ENCODE results near the gene PCNT. TPM values are rescaled to one million over a fixed set of nuclear protein-coding genes. Genes with fewer than 3 reads are reported as not detected.

Gene PCNT
- total and polyA plus RNA-seq, 10 donors, result 6.4 to 43.7 (median 35.4) TPM

DNA sequence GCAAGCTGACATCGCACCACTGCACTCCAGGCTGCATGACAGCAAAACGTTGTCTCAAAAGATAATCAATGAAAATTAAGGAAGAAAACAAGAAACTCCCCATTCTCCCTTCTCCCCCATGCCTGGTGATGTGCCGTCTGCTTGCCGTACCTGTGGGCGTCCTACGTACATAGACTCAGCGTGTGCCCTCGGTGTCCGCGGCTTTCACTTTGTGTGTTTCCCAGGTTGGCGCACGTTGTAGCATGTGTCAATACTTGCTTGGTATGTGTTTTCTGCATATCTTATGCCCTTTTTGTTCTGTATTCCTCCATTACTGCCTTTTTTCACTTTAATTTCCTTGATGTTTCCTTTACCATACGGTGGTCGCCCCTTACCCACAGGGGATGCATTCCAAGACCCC, 53.8 kb downstream of the PCNT start:
- no peaks in the 10 kb centered on the region for H3K27me3 ChIP-seq (replicated peaks in 1 of 7)
- H3K4me3 ChIP-seq, result no peak overlapping the region
- no peak for DNase-seq
- intact Hi-C loops (cut with DNase I; ENCODE audit: low total_unique reads), result no loop called here
- H3K27ac ChIP-seq, result no peak overlapping the region
- H3K9me3 ChIP-seq, result peaks cover 0 to 18% (median 0%) of the 10 kb centered on the region in 8 donors
- H3K4me1 ChIP-seq, result no peaks in the 10 kb centered on the region
- 94 to 98% (median 96%) methylated on average over 14 of the region's 14 CpGs for WGBS, 5 donors
- TF ChIP-seq, protein P1, sequence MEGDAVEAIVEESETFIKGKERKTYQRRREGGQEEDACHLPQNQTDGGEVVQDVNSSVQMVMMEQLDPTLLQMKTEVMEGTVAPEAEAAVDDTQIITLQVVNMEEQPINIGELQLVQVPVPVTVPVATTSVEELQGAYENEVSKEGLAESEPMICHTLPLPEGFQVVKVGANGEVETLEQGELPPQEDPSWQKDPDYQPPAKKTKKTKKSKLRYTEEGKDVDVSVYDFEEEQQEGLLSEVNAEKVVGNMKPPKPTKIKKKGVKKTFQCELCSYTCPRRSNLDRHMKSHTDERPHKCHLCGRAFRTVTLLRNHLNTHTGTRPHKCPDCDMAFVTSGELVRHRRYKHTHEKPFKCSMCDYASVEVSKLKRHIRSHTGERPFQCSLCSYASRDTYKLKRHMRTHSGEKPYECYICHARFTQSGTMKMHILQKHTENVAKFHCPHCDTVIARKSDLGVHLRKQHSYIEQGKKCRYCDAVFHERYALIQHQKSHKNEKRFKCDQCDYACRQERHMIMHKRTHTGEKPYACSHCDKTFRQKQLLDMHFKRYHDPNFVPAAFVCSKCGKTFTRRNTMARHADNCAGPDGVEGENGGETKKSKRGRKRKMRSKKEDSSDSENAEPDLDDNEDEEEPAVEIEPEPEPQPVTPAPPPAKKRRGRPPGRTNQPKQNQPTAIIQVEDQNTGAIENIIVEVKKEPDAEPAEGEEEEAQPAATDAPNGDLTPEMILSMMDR (IDR thresholded peaks at IDR 0.05 in 8 of 11, conservative IDR thresholded peaks at IDR 0.05 in 3 of 11), result no peak
- TF ChIP-seq POLR2AphosphoS5 (IDR thresholded peaks at IDR 0.05) (no peak), POLR2A (IDR thresholded peaks at IDR 0.05) (no peak)
- peaks cover 0 to 77% (median 11%) of the 10 kb centered on the region in 6 donors for H3K36me3 ChIP-seq

DNA sequence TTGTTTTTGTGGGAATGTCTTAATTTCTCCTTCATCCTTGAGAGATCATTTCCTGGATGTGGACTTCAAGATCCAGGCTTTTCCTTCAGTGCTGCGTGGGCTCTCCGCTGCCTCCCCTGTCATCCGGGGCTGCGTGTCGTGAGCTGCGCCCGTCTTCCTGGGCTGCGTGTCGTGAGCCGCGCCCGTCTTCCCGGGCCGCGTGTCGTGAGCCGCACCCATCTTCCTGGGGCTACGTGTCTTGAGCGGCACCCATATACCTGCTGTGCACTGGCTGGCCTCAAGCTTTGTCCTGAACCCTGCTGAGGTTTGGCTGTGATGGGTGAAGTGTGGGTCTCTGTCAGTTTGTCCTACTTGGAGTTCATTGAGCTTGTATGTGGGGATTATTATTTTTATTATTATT, 55.1 kb downstream of the PCNT start:
- Histone ChIP-seq H3K4me3 (no peak overlapping the region), H3K9me3 (peaks cover 0 to 22% (median 0%) of the 10 kb centered on the region in 8 donors), H3K27ac (no peak overlapping the region), H3K27me3 (replicated peaks in 1 of 7) (no peaks in the 10 kb centered on the region), H3K36me3 (peaks cover 0 to 80% (median 11%) of the 10 kb centered on the region in 6 donors), H3K4me1 (no peaks in the 10 kb centered on the region)
- 94 to 98% (median 97%) methylated on average over 19 of the region's 19 CpGs for WGBS, 5 donors
- DNase-seq, result no peak
- TF ChIP-seq POLR2A (IDR thresholded peaks at IDR 0.05) (no peak), POLR2AphosphoS5 (IDR thresholded peaks at IDR 0.05) (no peak)
- TF ChIP-seq, protein P1 (IDR thresholded peaks at IDR 0.05 in 8 of 11, conservative IDR thresholded peaks at IDR 0.05 in 3 of 11), result no peak
- intact Hi-C loops (cut with DNase I; ENCODE audit: low total_unique reads), result no loop called here

DNA sequence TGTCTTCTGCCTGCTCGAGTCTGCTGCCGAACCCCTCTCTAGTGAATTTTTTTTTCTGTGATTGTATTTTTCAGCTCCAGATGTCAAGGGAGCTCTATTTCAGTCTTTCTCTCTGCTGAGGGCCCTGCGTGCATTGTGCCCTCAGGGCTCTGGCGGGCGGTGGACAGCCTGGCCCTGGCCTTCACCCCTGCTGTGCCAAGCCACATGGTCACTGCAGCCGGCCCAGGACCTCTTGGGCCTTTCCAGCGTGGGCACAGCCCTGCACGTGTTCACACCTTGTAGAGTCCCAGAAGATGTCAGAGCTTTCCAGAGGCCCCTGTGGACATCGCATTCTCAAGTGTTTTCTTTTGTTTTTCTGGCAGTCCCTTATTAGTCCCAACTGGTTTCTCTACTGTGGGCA, 55.7 kb downstream of the PCNT start:
- H3K4me1 ChIP-seq, result no peaks in the 10 kb centered on the region
- H3K9me3 ChIP-seq, result peaks cover 0 to 22% (median 0%) of the 10 kb centered on the region in 8 donors
- peaks cover 0 to 80% (median 13%) of the 10 kb centered on the region in 6 donors for H3K36me3 ChIP-seq
- intact Hi-C loops (cut with DNase I; ENCODE audit: low total_unique reads), result no loop called here
- DNase-seq, result no peak
- no peak overlapping the region for H3K27ac ChIP-seq
- WGBS, 5 donors, result 94 to 100% (median 96%) methylated on average over 9 of the region's 9 CpGs
- TF ChIP-seq, protein P1 (IDR thresholded peaks at IDR 0.05 in 8 of 11, conservative IDR thresholded peaks at IDR 0.05 in 3 of 11), result no peak
- TF ChIP-seq POLR2AphosphoS5 (IDR thresholded peaks at IDR 0.05) (no peak), POLR2A (IDR thresholded peaks at IDR 0.05) (no peak)
- H3K27me3 ChIP-seq (replicated peaks in 1 of 7), result no peaks in the 10 kb centered on the region
- H3K4me3 ChIP-seq, result no peak overlapping the region

DNA sequence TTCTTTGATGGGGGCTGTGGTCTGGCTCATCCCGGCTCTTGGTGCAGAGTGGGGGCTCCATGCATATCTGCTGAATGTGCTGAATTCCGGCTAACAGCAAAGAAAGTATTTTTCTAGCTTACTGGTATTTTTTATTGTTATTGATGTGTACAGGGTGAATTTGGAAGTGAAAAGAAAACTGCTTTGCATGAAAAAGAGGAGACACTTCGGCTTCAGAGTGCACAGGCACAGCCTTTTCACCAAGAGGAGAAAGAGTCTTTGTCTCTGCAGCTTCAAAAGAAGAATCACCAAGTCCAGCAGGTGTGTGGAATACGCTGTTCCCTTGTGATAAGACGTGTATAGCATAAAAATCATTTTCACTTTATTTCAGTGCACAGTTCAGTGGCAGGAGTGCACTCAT, 57.6 kb downstream of the PCNT start:
- Histone ChIP-seq H3K9me3 (peaks cover 0 to 22% (median 0%) of the 10 kb centered on the region in 8 donors), H3K4me1 (no peaks in the 10 kb centered on the region), H3K36me3 (peaks cover 0 to 80% (median 25%) of the 10 kb centered on the region in 6 donors), H3K27me3 (replicated peaks in 1 of 7) (no peaks in the 10 kb centered on the region), H3K4me3 (no peak overlapping the region), H3K27ac (no peak overlapping the region)
- 95 to 99% (median 97%) methylated on average over 5 of the region's 5 CpGs for WGBS, 5 donors
- intact Hi-C loops (cut with DNase I; ENCODE audit: low total_unique reads), result no loop called here
- no peak for DNase-seq
- TF ChIP-seq POLR2AphosphoS5 (IDR thresholded peaks at IDR 0.05), result no peak
- TF ChIP-seq POLR2A (IDR thresholded peaks at IDR 0.05), result no peak
- TF ChIP-seq, protein P1 (IDR thresholded peaks at IDR 0.05 in 8 of 11, conservative IDR thresholded peaks at IDR 0.05 in 3 of 11), result no peak

Measured in spleen (tissue), 11 donors.